Tibial nerve (tissue), 4 donors: ENCODE measurements around the gene TSPAN16. TPM values are rescaled to one million over a fixed set of nuclear protein-coding genes. Genes with fewer than 3 reads are reported as not detected.
A peak's percentile ranks its signal among the peaks of the same experiment; 100 is the strongest.

Experiments used
- DNase-seq, 2 donors: peaks; one replicate each; pipeline ENCODE4 v3.0.0-alpha.2; 2019; ENCODE audit warnings: low spot score in 2 of 2
- H3K27ac ChIP-seq, 4 donors: fragments of 200-600 bp; sonication (generic) in 3 of 4; one replicate each; pipeline ENCODE4 v1.5.1; 2017 to 2019; ENCODE audit warnings: mild to moderate bottlenecking in 1 of 4
- H3K27me3 ChIP-seq, 2 donors: fragments of 200-600 bp; sonication (generic) in 1 of 2; one replicate each; pipeline versions ENCODE4 v1.5.1 to v1.6.0; 2017 to 2019
- H3K36me3 ChIP-seq, 3 donors: fragments of 200-600 bp; sonication (generic); one replicate each; pipeline ENCODE4 v1.5.1; 2018 to 2019
- H3K4me1 ChIP-seq, 4 donors: fragments of 200-600 bp; sonication (generic) in 3 of 4; one replicate each; pipeline ENCODE4 v1.5.1; 2017 to 2019
- H3K4me3 ChIP-seq, 4 donors: fragments of 200-600 bp; sonication (generic) in 3 of 4; one replicate each; pipeline ENCODE4 v1.5.1; 2017 to 2019; ENCODE audit warnings: mild to moderate bottlenecking in 1 of 4, moderate library complexity in 1 of 4
- H3K9me3 ChIP-seq, 4 donors: fragments of 200-600 bp; sonication (generic) in 3 of 4; one replicate each; pipeline ENCODE4 v1.5.1; 2017 to 2019
- CTCF ChIP-seq, 5 experiments: fragments of 200-600 bp in 3 of 5; fragments of 450-650 bp in 2 of 5; sonication (generic) in 3 of 5; IDR thresholded peaks; one replicate each; pipeline ENCODE4 v1.5.1; 2016 to 2019; ENCODE audit warnings: antibody characterized with exemption in 5 of 5, mild to moderate bottlenecking in 3 of 5, moderate library complexity in 2 of 5
- EP300 ChIP-seq, 2 donors: sonication (generic); formaldehyde crosslinking; IDR thresholded peaks; one replicate each; pipeline ENCODE4 v1.6.1; 2017; ENCODE audit warnings: antibody characterized with exemption in 2 of 2, mild to moderate bottlenecking in 1 of 2
- POLR2A ChIP-seq, 2 donors: fragments of 450-650 bp; IDR thresholded peaks; one replicate each; pipeline ENCODE4 v1.6.1; 2017; ENCODE audit warnings: antibody characterized with exemption in 2 of 2, mild to moderate bottlenecking in 2 of 2, moderate library complexity in 2 of 2
- WGBS, 2 donors: methylation state at CpG; one replicate each; pipeline ENCODE4 v1.1.5; 2018; 5-methylcytosine and 5-hydroxymethylcytosine counted together
- total RNA-seq, 4 donors: library from RNA; depleted of rRNA; stranded (reverse); fragments of >200 nt; gene quantifications; one replicate each; pipeline ENCODE4 v1.1.0, GENCODE V29; 2016

TSPAN16 gene
- total RNA-seq, 4 donors from 2014 or later: not detected

- peaks cover 0 to 17% (median 0%) of the 10 kb centered on the region in 3 donors for H3K36me3 ChIP-seq
- DNase-seq: no peak
- H3K4me1 ChIP-seq: peaks cover 0 to 60% (median 30%) of the 10 kb centered on the region in 4 donors
- no peak overlapping the region for H3K4me3 ChIP-seq
- no peaks in the 10 kb centered on the region for H3K27me3 ChIP-seq
- no peak for TF ChIP-seq EP300 (IDR thresholded peaks at IDR 0.05)
- TF ChIP-seq POLR2A (IDR thresholded peaks at IDR 0.05): no peak
- no peak for TF ChIP-seq CTCF (IDR thresholded peaks at IDR 0.05)
- H3K9me3 ChIP-seq: no peaks in the 10 kb centered on the region
- 84 to 87% methylated on average over 3 of the region's 3 CpGs for WGBS, 2 donors
- H3K27ac ChIP-seq: no peak overlapping the region
Measured at GRCh38 chr19:11342429-11342828, 46.5 kb downstream of the TSPAN16 start.

GRCh38 chr19:11345122-11345803, 49.3 kb downstream of the TSPAN16 start:
- TF ChIP-seq CTCF (IDR thresholded peaks at IDR 0.05) (no peak), EP300 (IDR thresholded peaks at IDR 0.05) (no peak), POLR2A (IDR thresholded peaks at IDR 0.05) (no peak)
- H3K27ac ChIP-seq: peak overlapping the region; percentile 81 to 96 (median 86)
- WGBS, 2 donors: 43 to 57% methylated on average over 13 to 15 of the region's 15 CpGs
- no peak for DNase-seq
- peak overlapping the region; percentile 50 to 79 (median 62) for H3K4me3 ChIP-seq
- peaks cover 0 to 32% (median 0%) of the 10 kb centered on the region in 3 donors for H3K36me3 ChIP-seq
- H3K4me1 ChIP-seq: peaks cover 0 to 35% (median 23%) of the 10 kb centered on the region in 4 donors
- H3K27me3 ChIP-seq: no peaks in the 10 kb centered on the region
- peaks cover 0 to 11% (median 0%) of the 10 kb centered on the region in 4 donors for H3K9me3 ChIP-seq

- H3K27ac ChIP-seq: peak within 1 kb of the TSS; percentile 81 to 96 (median 86)
- WGBS, 2 donors: 1% methylated on average over 50 of the region's 50 CpGs
- H3K4me3 ChIP-seq: peak within 1 kb of the TSS; percentile 50 to 79 (median 62)
Measured at GRCh38 chr19:11346104-11346940, 50.4 kb downstream of the TSPAN16 start, which contains the start of the genes CCDC159 and TMEM205. Gene CCDC159, plus strand, starts transcription at chr19:11346519. Its CDS starts 88 bp downstream, at chr19:11346607. Gene TMEM205, minus strand, starts transcription at chr19:11346268. Its CDS starts 649 bp downstream, at chr19:11345619.

GRCh38 chr19:11347546-11348039, 51.6 kb downstream of the TSPAN16 start:
- Histone ChIP-seq H3K36me3 (peaks cover 0 to 18% (median 0%) of the 10 kb centered on the region in 3 donors), H3K9me3 (peaks cover 0 to 11% (median 0%) of the 10 kb centered on the region in 4 donors), H3K4me3 (no peak overlapping the region), H3K27ac (peak overlapping the region in 1 of 4 donors; percentile 96), H3K27me3 (no peaks in the 10 kb centered on the region), H3K4me1 (peaks cover 0 to 35% (median 23%) of the 10 kb centered on the region in 4 donors)
- TF ChIP-seq POLR2A (IDR thresholded peaks at IDR 0.05) (no peak), CTCF (IDR thresholded peaks at IDR 0.05) (no peak), EP300 (IDR thresholded peaks at IDR 0.05) (no peak)
- no peak for DNase-seq
- WGBS, 2 donors: 80% methylated on average over 7 of the region's 7 CpGs

More at GRCh38 chr19:11346104-11346940, 50.4 kb downstream of the TSPAN16 start, which contains the start of the genes CCDC159 and TMEM205:
- peak; percentile 96 to 97 for DNase-seq
- peaks cover 0 to 11% (median 0%) of the 10 kb centered on the region in 4 donors for H3K9me3 ChIP-seq
- H3K36me3 ChIP-seq: peaks cover 0 to 31% (median 0%) of the 10 kb centered on the region in 3 donors
- peaks cover 0 to 35% (median 23%) of the 10 kb centered on the region in 4 donors for H3K4me1 ChIP-seq
- TF ChIP-seq EP300 (IDR thresholded peaks at IDR 0.05): peak; percentile 90 to 91
- peak; percentile 56 to 74 for TF ChIP-seq POLR2A (IDR thresholded peaks at IDR 0.05)
- peak in 1 of 5 experiments; percentile 33 for TF ChIP-seq CTCF (IDR thresholded peaks at IDR 0.05)
- no peaks in the 10 kb centered on the region for H3K27me3 ChIP-seq
